HG02798 (cell line): ENCODE measurements around the gene DMAC2.
"Not testable (repeated sequence)": the region's sequence is repeated elsewhere in the genome, so short reads cannot be mapped to it uniquely, and the experiment has no call there.

Experiments
- ATAC-seq: cut with Tn5 transposase; IDR thresholded peaks from one replicate; pipeline ENCODE4 v1.9.1; 2021; ENCODE audit warnings: mild to moderate bottlenecking; ENCODE audit not compliant: unreplicated experiment, poor library complexity

DMAC2 gene

GRCh38 chr19:41424335-41425173 is 15.2 kb downstream of the DMAC2 start:
- no peak for ATAC-seq

GRCh38 chr19:41422955-41423354 is 16.8 kb downstream of the DMAC2 start:
- ATAC-seq, result no peak

GRCh38 chr19:41422456-41422855 is 17.3 kb downstream of the DMAC2 start:
- ATAC-seq, result no peak

GRCh38 chr19:41421973-41422372 is 17.7 kb downstream of the DMAC2 start:
- ATAC-seq, result no peak

- no peak for ATAC-seq
Measured at GRCh38 chr19:41421314-41421713, 18.4 kb downstream of the DMAC2 start.

GRCh38 chr19:41420101-41420880 is 19.4 kb downstream of the DMAC2 start:
- no peak for ATAC-seq

GRCh38 chr19:41416194-41416674 is 23.5 kb downstream of the DMAC2 start:
- no peak for ATAC-seq

GRCh38 chr19:41415154-41415571 is 24.5 kb downstream of the DMAC2 start:
- no peak for ATAC-seq

GRCh38 chr19:41414461-41414860 is 25.3 kb downstream of the DMAC2 start:
- ATAC-seq, result no peak

GRCh38 chr19:41413947-41414346 is 25.8 kb downstream of the DMAC2 start:
- no peak for ATAC-seq

GRCh38 chr19:41412953-41413352 is 26.8 kb downstream of the DMAC2 start:
- ATAC-seq, result no peak

GRCh38 chr19:41411968-41412265 is 27.8 kb downstream of the DMAC2 start:
- ATAC-seq, result no peak

GRCh38 chr19:41411100-41411967 is 28.4 kb downstream of the DMAC2 start:
- ATAC-seq, result no peak

GRCh38 chr19:41410336-41411054 is 29.2 kb downstream of the DMAC2 start:
- ATAC-seq, result no peak

GRCh38 chr19:41409288-41409687 is 30.4 kb downstream of the DMAC2 start:
- ATAC-seq, result no peak

- not testable (repeated sequence) for ATAC-seq
Measured at GRCh38 chr19:41408846-41409245, 30.9 kb downstream of the DMAC2 start.

GRCh38 chr19:41408256-41408655 is 31.5 kb downstream of the DMAC2 start:
- ATAC-seq, result no peak

GRCh38 chr19:41407271-41407670 is 32.4 kb downstream of the DMAC2 start:
- no peak for ATAC-seq

GRCh38 chr19:41405776-41406175 is 33.9 kb downstream of the DMAC2 start:
- ATAC-seq, result no peak
